HG02642 (cell line): ENCODE data around the gene ZNRF1.
"Not testable (repeated sequence)": the region's sequence is repeated elsewhere in the genome, so short reads cannot be mapped to it uniquely, and the experiment has no call there.

Experiments used
- ATAC-seq: cut with Tn5 transposase; IDR thresholded peaks from one replicate; pipeline ENCODE4 v1.9.1; 2021; ENCODE audit warnings: mild to moderate bottlenecking; ENCODE audit not compliant: unreplicated experiment, poor library complexity

The ZNRF1 gene

GRCh38 chr16:74998481-74999218, at the start of gene ZNRF1:
Gene ZNRF1, plus strand, starts transcription at chr16:74999024. Its CDS starts 648 bp downstream, at chr16:74999672.
- ATAC-seq, result peak; percentile 69

GRCh38 chr16:74949309-74949708, 49.5 kb upstream of the ZNRF1 start:
- no peak for ATAC-seq

DNA sequence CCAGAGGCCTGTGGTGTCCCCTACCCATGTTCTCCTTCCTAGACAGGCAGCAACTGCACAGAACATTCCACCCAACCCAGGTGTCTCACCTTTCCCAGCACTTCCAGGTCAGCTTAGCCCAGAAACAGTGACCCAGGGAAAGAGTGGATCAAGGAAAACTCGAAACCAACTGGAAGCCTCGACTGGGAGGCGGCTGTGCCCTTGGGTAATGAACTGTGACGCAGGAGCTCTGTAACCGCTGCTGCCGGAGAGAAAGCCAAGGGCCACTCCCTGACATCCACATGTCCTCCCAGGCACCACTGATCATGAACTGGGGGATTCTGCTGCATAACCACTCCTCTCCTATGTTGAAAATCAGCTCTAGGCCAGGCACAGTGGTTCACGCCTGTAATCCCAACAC, 48.3 kb upstream of the ZNRF1 start:
- ATAC-seq, result no peak

DNA sequence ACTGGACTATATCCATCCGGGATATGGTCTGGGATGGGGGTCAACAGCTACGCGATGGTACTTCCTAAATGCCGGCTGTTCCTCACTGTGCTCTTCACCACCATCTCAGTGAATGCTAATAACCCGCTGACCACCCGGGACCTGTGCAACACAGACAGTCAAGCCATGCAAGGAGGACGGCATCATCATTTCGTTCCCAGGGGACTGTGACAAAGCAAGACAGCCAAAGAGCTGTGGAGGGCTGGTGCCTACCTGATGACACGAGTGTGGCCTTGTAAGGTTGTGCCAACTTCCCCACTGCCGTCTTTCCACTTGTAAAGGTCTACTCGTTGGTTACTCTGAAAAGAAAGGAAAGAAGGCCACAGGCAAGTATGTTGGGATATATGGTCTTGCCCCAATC, 47.6 kb upstream of the ZNRF1 start:
- ATAC-seq, result no peak

DNA sequence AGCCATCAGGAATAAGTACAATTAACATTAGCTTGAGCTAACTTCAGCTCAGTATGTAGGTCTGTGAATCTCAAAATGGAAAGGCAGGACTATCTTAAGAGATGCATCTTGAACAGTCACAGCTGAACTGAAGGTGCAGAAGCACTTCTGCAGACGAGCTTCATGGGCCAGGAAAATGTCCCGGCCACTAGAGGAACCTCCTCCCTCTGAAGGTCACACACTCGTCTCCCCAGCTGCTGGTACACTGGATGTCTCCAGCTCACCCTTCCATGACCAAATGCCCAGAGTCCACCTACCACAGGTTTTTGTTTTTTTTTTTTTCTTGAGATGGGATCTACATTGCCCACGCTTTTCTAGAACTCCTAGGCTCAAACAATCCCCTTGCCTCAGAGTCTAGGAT, 47.1 kb upstream of the ZNRF1 start:
- no peak for ATAC-seq

DNA sequence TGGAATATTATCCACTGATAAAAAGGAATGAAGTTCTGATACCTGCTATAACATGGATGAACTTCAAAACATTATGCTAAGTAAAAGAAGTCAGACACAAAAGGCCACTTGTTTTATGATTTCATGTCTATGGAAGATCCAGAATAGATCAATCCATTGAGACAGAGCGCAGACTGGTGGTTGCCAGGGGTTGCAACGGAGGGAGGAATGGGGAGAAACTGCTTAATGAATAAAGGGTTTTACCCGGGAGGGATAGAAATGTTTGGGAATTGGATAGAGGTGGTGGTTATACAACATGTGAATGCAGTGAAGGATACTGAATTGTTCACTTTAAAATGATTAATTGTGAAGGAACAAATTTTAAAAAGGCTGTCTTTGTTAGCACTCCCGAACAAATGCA, 44.1 kb upstream of the ZNRF1 start:
- ATAC-seq, result no peak

DNA sequence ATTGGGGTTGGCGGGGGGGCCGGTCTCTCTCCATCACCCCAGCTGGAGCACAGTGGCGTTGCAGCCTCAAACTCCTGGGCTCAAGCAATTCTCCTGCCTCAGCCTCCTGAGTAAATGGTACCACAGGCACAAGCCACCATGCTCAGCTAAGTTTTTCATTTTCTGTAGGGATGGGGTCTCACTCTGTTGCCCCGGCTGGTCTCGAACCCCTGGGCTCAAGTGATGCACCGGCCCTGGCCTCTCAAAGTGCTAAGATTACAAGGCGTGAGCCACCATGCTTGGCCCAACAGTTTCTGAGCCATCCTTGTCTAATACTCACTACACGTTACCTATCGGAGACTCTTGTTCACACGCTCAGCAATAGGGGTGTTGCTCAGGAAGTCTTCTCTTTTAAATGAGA, 25.5 kb upstream of the ZNRF1 start:
- no peak for ATAC-seq

- ATAC-seq, result no peak
Observed at GRCh38 chr16:74975591-74975990, 23.2 kb upstream of the ZNRF1 start.

- ATAC-seq, result no peak
Observed at GRCh38 chr16:74982256-74982655, 16.6 kb upstream of the ZNRF1 start.

DNA sequence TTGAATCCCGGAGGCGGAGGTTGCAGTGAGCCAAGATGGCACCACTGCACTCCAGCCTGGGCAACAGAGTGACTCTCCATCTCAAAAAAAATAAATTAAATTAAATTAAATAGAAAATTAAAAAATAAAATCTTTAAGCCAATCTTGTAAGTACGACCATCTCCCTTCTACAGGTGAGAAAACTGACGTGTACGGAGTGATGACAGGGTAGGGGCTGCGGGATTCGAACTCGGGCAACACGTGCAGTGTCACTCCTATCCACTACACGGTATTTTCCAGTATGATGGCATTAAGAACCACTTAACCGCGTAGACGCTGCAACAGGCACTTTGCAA, 14.7 kb upstream of the ZNRF1 start:
- no peak for ATAC-seq

- peak; percentile 100 for ATAC-seq
Observed at GRCh38 chr16:74984529-74985296, 14.1 kb upstream of the ZNRF1 start, which contains the start of gene WDR59. Gene WDR59, minus strand, starts transcription at chr16:74985123. Its CDS starts 106 bp downstream, at chr16:74985017.

DNA sequence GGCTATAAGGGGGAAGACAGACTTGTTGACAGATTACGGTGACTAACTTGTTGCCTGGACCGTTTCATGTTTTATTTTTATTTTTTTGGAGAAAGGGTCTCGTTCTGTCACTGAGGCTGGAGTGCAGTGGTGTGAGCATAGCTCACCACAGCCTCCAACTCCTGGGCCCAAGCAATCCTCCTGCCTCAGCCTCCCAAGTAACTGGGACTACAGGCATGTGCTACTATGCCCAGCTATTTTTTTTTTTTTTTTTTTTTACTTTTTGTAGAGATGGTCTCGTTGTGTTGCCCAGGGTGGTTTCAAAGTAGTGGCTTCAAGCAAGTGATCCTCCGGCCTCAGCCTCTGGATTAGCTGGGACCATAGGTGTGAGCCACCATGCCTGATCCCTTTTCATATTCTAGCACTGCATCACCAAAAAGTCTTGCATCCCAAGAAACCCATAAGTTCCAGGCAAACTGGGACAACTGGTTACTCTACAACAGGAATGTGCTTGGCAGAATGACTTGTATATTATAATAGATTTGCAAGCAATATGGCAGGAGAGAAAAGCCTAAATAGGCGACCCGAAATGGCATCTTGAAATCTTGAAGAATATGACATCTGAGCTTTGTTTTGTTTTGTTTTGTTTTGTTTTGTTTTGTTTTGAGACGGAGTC, 11.7 kb upstream of the ZNRF1 start:
- ATAC-seq, result no peak

- ATAC-seq, result not testable (repeated sequence)
Observed at GRCh38 chr16:74989864-74990263, 9.0 kb upstream of the ZNRF1 start.

DNA sequence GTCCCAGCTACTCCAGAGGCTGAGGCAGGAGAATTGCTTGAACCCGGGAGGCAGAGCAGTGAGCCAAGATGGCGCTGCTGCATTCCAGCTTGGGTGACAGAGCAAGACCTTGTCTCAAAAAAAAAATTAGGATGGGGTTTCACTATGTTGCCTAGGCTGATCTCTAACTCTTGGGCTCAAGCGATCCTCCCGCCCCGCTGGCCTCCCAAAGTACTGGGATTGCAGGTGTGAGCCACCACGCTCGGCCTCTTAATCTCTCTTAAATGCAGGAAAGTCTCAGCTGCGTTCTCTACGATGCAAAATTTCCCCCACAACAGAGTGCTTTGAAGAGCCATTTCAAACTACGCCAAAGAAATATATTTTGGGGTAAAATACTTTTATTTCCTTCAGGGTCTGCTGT, 8.0 kb upstream of the ZNRF1 start:
- ATAC-seq, result no peak

DNA sequence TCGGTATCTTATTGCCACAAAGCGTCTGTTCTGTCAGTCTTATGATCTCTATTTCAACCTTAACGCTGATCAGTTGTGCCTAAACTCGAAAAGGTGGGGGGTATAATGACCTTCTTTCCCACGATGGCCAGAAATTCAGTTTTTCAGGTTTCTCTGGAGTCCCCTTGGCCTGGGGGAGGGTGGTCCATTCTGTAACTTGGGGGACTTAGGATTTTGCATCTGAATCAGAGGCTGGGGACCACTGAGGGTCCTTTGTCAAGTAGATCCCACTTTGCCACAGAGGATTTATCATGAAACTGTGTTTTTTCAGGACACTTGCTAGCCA, 7.6 kb upstream of the ZNRF1 start:
- ATAC-seq, result no peak

DNA sequence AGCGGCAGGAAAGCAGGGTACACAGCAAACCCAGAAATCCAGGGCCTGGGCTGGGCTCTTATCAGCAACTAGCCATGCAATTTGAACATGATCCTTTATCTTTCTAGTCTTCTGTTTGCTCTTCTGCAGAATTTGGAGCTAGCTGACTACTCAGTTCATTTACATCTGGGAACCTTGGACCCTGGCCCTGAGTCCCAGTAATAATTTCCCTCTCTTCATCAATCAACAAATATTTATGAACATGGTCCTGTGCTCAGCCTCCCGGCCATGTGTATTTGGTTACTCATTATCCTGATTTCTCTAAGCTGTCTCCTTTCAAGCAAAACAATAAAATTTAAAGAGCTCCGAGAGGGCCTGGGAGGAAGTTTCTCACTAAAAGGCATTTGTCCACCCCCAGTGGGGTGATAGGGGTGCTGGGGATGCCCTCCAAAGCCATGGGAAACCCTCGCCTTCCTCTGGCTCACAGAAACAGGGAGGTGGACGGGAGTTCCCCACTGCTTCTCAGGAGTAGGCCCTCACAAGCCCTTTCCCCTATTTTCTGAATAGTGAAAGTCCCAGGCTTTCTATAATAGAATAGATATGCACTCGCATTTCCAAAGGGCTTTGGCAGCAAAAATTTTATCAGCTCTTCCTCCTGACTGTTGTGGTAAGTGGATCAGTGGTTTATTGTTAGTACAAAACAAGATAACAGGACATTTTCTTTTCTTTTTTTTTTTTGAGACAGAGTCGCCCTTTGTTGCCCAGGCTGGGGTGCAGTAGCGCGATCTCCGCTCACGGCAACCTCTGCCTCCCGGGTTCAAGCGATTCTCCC, 7.0 kb upstream of the ZNRF1 start:
- no peak for ATAC-seq

- no peak for ATAC-seq
Observed at GRCh38 chr16:74995986-74996385, 2.8 kb upstream of the ZNRF1 start.

DNA sequence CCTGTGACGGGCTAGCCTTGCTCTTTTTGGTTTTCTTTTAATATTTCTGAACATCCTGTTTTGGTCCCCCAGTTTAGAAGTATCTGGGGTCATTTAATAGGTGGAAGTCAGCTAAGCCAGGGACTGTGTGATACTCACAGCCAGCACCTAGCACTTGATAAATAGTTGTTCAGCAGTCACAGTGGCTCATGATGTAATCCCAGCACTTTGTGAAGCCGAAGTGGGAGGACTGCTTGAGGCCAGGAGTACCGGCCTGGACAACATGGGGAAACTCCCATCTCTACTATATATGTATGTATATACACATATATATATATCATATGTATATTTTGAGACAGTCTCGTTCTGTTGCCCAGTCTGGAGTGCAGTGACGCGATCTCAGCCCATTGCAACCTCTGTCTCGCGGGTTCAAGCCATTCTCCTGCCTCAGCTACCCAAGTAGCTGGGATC, 1.8 kb upstream of the ZNRF1 start:
- ATAC-seq, result no peak

DNA sequence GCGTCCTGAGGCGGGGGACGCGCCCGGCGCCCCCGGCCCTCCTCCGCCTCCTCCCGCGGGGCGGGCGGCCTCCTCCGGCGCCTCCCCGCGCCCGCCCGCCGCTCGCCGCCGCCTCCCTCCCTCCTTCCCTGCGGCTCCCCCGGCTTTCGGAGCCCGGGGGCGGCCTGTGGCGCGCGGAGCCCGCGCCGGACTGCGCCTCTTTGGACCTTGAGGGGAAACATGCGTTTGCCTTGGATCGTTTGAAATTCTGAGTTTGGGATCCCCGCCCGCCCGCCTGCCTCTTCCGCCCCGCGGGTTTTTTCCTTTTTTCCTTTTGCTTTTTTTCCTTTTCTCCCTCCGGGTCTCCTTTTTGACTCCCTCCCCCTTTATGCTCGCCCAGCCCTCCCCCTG, 390 bp downstream of the ZNRF1 start:
- peak; percentile 46 for ATAC-seq

DNA sequence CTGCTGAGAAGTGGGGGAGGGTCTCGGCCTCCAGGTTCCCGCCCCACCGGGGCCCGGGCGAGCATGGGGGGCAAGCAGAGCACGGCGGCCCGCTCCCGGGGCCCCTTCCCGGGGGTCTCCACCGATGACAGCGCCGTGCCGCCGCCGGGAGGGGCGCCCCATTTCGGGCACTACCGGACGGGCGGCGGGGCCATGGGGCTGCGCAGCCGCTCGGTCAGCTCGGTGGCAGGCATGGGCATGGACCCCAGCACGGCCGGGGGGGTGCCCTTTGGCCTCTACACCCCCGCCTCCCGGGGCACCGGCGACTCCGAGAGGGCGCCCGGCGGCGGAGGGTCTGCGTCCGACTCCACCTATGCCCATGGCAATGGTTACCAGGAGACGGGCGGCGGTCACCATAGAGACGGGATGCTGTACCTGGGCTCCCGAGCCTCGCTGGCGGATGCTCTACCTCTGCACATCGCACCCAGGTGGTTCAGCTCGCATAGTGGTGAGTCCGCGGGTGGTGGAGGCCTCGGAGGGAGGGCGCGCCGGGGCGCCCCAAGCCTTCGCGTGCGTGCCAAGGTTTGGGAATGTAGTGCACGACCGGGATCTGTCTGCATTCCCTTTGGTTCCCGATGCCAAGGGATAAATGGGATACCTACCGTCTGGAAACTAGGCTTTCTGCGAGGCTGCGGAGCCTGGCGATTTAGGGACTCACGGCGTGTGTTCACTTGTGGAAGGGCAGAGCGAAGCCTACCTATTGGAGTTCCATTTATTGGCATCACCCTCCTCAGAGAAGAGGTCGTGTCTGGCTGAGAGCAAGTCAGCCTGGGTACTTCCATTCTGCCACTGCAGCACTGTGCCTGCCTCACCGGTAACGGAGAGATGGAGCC, 1.0 kb downstream of the ZNRF1 start:
- peak; percentile 34 for ATAC-seq
